ENCODE results near the gene ATG16L2. TPM values are rescaled to one million over a fixed set of nuclear protein-coding genes. Genes with fewer than 3 reads are reported as not detected.

ATG16L2 gene
- total and polyA plus RNA-seq, 9 of the 15 experiments (the other 6 are each of a cell fraction or from before 2014, with no cell fraction given) = 0.18 to 11.2 (median 6.2) TPM

GRCh38 chr11:72813740-72814285, 398 bp upstream of the ATG16L2 start (continued):
- TF ChIP-seq CHD7 (IDR thresholded peaks at IDR 0.05; ENCODE audit: low read depth, low read length) (no peak), ZBTB1 (CRISPR knock-in tag; IDR thresholded peaks at IDR 0.05; ENCODE audit: borderline replicate concordance, low read depth) (no peak), POLR2AphosphoS2 (IDR thresholded peaks at IDR 0.05; ENCODE audit: low read length) (no peak), NCOA1 (IDR thresholded peaks at IDR 0.05; ENCODE audit: low read depth) (no peak), ZNF280A (IDR thresholded peaks at IDR 0.05; ENCODE audit: low read depth, partially characterized antibody) (no peak), BMI1 (IDR thresholded peaks at IDR 0.05; ENCODE audit: low read length) (no peak), DIDO1 (tag; IDR thresholded peaks at IDR 0.05; ENCODE audit: low read depth) (no peak), ATF1 (CRISPR knock-in tag; IDR thresholded peaks at IDR 0.05) (no peak), ATF1 (tag; IDR thresholded peaks at IDR 0.05) (peak; percentile 95), CTCF (IDR thresholded peaks at IDR 0.05 in 2 of 3, conservative IDR thresholded peaks at IDR 0.05 in 1 of 3; ENCODE audit: insufficient read depth in 2 of 3, low read depth in 1 of 3, low read length in 3 of 3) (no peak), ZNF232 (CRISPR knock-in tag; IDR thresholded peaks at IDR 0.05) (no peak), ELF4 (CRISPR knock-in tag; IDR thresholded peaks at IDR 0.05) (no peak)

All from K562 (cell line).